ENCODE data around the gene CDH5.

CDH5 gene

DNA sequence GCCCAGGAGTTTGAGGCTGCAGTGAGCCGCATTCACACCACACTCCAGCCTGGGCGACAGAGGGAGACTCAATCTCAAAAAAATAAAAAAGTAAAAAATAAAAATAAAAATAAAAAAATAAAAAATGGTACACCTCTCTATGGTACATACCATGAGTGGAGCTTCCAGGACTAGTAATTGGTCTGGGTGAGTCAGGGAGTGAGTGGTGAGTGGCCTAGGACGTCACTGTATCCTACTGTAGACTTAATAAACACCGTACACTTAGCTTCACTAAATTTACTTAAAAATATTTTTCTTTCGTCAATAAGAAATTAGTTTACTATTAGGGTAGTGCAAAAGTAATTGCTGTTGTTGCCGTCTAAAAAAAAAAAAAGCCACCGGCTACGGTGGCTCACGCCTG, 9.0 kb downstream of the CDH5 start:
- no peak for DNase-seq

DNA sequence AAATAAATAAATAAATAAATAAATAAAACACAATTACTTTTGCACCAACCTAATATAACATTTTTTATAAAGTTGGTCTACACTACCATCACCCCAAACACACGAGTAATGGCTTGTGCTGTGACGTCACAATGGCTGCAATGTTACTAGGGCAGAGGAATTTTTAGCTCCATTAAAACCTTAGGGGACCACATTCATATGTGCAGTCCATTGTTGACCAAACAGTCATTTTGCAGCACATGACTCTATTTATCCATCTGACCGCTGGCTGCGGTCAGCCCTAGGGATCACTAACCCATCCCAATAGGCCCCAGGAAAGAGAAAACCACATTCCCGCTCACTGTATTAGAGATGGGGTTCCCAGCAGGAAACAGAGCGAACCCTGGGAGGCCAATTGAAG, 9.6 kb downstream of the CDH5 start:
- no peak for DNase-seq

DNA sequence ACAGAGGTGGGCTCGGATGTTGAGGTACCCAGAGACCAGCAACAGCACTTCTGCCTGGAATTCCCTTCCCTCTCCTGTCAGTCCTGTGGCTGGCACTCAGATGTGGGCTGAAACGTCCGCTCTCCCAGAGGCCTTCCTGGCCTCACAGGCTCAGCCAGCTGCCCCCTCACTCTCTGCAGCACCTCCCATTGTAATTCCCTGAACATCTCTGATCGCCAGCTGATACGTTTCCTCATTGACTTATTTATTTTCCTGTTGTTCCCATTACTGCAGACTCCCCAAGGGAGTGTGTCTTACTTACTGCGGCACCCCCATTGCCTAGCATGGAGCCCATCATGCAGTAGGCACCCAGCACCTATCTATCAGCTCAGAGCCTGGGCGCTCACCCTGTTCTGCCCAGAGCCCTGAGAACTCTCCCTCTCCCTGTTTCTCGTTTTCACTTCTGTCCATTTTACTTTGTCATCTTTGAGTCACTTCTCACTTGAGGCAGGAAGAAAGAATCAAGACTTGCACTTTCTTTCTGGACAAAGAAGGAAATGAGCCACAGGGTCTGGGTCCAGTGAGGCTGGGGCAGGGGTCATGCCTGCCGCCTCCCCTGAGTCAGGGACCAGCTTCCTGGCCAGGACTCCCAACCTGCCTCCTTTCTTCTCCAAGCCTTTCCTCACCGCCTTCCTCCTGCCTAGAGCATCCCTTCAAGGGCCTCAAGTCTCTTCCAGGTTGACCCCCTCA, 10.2 kb downstream of the CDH5 start:
- DNase-seq, result no peak

DNA sequence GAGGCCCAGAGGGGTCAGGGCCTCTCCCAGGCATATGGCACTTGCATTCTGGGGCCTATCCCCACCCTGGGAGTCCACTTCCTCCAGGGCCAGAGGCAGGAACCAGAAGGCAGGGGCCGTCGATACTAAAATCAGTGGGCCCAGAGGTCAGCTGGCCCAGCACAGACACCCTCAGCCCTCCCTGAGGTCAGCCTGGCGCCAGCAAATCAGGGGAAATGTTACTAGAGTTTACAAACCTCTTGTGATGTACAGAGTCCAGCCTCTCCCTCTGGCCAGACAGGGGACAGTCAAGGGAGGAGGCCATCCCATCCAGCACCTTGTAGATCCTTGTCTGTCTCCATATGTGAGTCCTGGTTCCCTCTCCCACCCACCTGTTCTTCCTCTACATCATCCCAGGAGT, 10.8 kb downstream of the CDH5 start:
- no peak for DNase-seq

DNA sequence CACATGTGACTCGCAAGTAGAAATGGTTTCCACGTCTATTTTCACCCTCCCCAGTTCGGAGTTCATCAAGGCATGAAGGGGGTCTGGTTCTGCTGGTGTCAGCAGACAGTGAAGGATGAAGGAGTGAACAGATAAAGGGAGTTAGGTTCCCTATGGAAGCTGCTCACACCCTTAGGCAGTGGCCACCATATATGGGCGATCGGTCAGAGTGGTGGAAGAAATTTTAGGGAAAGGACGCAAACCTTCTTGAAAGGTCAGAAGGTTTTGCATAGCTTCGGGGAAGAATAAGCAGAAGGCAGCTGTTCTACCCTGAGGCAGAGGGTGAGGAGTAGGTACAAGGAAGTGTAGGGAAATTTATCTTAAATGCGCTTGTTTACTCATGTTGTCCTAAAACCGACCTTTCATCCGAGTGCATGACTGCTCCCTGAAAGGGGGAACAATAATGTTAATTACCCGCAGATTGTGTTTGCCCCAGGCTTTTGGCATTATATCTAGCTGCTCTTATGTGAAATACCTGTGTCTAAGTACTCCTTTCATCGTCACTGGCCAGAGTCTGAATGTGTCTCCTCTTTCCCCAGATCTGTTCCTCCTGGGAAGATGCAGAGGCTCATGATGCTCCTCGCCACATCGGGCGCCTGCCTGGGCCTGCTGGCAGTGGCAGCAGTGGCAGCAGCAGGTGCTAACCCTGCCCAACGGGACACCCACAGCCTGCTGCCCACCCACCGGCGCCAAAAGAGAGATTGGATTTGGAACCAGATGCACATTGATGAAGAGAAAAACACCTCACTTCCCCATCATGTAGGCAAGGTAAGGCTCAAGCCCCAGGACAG, 12.5 kb downstream of the CDH5 start:
- no peak for DNase-seq

DNA sequence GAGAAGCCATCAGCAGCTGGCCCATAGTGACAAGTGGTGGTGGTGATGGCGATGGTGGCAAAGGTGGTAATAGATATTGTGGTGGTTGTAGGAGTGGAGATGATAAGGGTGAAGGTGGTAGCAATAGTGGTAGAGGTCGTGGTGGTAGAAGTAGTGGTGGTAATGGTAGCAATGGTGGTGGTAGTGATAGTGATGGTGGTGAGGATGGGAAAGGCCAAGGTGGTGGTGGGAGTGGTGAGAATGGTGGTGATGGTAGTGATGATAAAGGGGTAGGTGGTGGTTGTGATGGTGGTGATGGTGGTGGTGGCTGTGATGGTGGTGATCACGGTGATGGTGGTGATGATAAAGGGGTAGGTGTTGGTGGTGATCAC, 13.1 kb downstream of the CDH5 start:
- DNase-seq, result no peak

DNA sequence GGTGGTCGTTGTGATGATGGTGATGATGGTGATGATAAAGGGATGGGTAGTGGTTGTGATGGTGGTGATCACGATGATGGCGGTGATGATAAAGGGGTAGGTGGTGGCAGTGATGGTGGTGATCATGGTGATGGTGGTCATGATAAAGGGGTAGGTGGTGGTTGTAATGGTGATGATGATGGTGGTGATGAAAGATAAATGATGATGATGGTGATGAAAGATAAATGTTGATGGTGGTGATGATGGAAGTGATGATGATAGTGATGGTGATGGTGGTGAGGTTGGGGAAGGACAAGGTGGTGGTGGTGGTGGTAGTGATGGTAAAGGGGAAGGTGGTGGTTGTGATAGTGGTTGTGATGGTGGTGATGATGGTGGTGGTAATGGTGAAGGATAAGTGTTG, 13.9 kb downstream of the CDH5 start:
- DNase-seq, result no peak

DNA sequence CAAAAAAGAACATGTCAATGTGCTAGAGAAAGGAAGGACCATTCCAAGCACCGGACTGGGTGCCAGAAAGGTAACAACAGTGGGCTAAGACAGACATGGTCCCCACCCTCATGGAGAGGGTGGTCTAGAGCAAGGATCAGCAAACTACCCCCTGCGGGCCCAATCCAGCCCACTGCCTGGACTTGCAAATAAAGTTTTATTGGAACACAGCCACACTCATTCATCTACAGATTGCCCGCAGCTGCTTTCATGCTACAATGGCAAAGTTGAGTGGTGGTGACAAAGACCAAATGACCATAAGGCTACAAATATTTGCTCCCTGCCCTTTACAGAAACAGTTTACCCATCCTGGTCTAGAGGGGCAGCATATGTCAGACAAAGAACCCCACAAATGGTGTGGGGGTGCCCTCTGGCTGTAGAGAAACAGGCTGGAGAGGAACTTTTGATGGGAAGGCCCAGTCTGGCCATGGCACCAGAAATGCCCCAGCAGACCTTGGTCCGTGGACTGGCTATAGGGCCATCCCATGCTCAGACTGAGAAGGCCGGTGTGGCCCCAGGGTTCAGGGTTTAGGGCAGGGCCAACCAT, 15.2 kb downstream of the CDH5 start:
- no peak for DNase-seq

DNA sequence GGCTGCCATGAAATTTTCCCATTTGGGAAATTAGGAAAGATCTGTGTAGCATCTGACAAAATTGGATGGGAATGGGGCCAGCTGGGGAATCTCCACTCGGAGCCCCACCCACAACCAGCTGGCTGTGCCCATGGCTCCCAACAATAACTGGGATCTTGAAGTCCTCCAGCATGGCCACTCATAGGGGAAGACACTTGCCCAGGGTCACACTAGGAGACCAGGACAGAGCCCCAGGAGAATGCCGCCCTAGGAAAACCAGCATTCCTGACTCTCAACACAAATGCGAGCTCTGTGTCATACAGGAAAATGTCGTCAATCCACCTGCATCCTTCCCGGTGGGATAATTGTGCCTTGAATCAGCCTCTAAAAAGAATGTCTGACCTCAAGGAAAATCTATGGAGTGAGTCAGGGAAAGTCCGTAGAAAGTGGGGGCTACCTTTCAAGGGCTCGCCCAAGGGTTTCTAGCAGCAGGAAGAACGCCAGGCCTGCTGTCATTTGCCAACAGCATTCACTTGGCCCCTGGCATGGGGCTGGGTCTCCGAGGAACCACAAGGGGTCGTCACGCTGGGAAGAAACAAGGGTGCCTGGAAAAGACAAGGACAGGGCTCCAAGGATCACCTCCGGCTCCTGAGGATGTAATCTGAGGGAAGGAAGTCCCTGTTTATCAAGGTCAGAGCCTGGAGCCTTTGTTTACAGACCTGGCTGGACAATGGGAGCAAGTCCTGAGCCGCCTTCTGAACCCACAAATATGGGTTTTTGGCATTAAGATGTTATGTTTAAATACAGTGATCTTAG, 15.9 kb downstream of the CDH5 start:
- DNase-seq, result peak; percentile 89

DNA sequence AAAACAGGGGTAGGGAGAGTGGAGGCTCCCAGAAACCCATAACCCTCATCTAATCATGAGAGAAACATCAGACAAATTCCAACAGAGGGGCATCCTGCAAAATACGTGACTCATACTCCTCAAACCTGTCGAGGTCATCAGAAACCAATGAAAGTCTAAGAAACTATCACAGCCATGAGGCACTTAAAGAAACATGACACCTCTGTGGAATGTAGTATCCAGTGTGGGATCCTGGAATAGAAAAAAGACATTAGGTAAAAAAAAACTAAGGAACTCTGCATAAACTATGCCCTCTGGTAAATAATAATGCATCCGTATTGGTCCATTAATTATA, 16.4 kb downstream of the CDH5 start:
- DNase-seq, result peak; percentile 87

DNA sequence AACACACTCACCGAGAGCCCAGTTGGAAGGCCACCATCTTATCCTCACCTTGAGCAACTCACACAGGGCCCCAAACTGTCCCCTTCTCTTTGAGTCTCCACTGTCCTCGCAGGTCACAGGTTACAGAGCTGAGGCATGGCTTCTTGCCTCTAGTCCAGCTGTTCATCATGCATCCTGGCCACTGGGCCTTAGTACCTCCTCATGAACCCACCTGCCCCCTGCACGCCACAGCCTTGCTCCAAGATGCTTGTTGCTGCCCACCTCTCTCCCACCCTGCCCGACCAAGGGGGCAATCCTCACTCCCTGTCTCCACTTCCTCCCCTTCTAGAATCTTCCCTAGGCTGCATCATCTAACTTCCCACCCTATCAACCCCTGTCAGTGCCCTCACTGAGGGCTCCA, 17.1 kb downstream of the CDH5 start:
- no peak for DNase-seq

DNA sequence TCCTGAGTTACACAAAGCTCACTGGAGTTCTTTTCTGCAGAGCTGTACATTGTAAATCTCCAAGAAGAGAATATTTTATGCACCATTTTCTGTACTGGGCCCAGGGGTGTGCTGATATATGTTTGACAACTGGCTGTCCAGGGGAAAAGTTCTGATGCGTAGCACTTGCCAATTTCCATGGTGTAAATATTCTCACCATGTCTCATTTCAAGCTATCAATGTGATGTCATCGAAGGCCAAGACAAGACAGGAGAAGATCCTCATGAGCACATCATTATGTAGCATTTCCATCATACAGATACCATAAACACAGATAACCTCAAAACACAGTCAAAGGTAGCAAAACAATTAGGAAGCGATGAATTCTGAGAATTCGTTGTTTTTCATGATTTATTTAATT, 18.9 kb downstream of the CDH5 start:
- DNase-seq, result no peak

DNA sequence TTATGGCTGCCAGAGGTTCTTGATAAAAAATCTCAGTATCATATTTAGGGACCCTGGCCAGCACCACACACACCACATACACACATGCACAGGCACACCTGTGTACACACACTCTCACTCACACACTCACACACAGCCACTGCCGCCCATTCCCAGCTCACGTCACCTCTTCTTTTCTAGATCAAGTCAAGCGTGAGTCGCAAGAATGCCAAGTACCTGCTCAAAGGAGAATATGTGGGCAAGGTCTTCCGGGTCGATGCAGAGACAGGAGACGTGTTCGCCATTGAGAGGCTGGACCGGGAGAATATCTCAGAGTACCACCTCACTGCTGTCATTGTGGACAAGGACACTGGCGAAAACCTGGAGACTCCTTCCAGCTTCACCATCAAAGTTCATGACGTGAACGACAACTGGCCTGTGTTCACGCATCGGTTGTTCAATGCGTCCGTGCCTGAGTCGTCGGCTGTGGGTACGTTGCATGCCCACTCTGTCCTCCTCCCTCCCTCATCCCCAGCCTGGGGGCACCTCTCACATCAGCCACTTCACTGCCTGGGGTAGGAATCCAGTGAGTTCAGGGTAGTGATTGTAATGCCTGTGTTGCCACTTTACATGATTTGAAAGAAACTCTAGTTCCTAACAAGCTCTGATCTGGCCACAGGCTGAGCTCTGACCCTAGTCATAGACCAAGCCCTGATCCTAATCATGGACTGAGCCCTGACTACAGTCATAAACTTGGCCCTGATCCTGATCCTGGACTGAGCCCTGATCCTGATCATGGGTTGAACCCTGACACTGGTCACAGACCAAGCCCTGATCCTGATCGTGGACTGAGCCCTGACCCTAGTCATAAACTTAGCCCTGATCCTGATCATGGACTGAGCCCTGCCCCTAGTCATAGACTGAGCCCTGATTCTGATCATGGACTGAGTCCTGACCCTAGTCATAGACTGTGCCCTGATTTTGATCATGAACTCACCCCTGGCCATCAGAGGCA, 20.4 kb downstream of the CDH5 start:
- DNase-seq, result no peak

DNA sequence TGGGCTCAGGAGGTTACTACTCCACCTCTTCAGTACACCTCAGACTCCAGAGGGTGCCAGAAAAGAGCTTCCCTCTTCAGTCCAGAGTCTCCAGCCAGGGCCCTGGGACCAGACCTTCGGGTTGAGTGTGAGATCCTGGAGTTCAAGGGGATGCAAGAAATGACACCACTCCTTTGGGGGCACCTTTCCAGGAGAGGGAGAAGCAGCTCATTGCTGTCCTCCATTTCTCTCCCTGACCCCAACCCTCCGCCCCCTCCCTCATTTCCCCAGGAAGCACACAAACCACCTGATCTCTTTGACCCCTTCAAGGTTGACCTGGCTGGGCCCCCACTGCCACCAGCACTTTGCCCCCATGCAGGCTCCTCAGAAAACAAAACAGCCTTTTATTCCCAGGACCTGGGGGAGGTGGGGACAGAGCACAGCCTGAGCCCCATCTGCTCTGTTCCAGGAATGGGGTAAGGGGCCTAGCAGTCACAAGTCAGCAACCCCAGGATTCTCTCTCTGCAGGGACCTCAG, 21.4 kb downstream of the CDH5 start:
- DNase-seq, result no peak

DNA sequence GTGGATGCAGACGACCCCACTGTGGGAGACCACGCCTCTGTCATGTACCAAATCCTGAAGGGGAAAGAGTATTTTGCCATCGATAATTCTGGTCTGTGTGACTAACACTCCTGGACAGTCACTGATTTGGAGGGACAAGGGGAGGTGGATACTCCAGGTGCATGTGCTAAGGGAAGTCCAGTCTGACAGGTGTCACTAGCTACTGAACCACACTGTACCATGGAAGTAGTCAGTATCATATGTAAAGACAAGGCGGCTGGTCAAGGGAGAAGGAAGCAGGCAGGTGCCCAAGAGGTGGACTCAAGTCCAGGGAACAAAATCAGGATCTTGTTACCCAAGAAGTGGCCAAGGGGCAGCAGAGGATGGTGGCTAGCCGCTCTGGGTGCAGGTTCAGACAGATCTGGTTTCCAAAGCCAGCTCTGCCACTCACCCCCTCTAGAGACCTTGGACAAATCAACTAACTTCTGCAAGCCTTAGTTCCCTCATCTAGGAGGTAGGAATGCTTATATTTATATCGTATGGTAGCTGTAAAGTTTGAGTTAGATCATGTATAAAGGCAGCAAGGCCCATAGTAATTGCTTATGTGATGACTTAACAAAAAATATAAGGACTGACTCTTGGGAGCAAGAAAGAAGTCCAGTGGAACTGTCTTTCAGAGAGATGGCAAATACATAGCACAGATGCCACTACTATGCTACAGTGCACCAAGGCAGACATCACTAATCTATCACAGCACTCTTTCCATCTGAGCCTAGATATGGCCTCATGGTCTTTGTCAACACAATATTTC, 22.1 kb downstream of the CDH5 start:
- DNase-seq, result no peak

DNA sequence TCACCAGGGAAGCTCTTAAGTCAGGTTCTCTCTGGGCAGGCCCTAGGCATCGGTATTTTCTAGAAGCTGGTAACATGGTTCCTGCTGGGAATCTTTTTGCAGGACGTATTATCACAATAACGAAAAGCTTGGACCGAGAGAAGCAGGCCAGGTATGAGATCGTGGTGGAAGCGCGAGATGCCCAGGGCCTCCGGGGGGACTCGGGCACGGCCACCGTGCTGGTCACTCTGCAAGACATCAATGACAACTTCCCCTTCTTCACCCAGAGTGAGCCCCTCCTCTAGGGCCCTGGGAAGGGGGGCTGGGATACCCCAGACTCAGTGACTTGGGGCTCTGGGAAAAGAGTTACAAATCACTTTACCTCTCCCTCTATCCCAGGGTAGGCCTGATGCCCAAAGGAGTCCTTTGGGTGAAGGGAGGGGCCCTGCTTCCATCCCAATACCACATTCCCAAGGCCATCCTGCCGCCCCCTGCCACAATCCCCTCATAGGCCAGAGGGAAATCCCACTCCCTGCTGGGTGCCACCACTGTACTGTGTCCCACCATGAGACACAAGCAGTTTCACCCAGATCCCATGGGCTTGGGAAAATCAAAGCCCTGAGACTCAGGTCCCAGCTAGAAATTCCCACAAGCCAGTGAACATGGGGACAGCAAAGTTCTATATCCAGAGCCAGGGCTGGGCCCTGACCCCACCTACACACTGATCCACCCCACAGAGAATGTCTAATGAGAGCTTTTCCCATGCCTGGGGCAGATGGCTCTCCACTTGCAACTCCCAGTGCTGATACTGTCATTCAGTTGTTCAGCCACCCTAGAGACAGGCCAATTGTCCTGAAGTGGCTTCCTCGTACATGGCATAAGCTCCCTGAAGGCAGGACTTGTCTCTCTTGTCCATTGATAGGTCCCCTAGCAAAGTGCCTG, 23.0 kb downstream of the CDH5 start:
- DNase-seq, result no peak

DNA sequence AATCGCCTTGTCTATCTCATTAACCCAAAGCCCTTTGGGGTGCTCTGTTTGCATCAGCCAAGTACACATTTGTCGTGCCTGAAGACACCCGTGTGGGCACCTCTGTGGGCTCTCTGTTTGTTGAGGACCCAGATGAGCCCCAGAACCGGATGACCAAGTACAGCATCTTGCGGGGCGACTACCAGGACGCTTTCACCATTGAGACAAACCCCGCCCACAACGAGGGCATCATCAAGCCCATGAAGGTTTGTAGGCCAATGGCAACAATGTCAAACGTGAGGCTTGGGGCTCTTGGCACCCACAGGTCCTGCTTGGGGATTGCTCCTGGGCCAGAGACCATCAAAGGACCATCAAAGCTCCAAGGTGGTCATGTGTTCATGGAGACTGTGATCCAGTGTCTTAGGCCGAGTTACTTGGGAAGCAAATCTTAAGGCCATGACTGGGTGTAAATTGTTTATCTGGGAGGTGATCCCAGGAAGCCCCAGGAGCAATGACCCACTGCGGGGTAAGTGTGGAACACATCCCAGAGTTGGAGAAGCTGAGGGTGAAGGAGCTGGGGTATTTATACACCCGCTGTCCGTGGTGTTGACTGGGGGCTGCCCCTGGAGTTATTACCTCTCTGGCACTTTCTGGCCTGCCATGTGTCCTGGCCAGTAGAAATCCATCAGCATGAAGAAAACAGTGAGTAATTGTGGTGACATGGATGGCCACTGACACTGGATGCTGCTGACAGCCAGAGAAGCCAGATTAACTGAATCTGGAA, 24.0 kb downstream of the CDH5 start:
- no peak for DNase-seq

DNA sequence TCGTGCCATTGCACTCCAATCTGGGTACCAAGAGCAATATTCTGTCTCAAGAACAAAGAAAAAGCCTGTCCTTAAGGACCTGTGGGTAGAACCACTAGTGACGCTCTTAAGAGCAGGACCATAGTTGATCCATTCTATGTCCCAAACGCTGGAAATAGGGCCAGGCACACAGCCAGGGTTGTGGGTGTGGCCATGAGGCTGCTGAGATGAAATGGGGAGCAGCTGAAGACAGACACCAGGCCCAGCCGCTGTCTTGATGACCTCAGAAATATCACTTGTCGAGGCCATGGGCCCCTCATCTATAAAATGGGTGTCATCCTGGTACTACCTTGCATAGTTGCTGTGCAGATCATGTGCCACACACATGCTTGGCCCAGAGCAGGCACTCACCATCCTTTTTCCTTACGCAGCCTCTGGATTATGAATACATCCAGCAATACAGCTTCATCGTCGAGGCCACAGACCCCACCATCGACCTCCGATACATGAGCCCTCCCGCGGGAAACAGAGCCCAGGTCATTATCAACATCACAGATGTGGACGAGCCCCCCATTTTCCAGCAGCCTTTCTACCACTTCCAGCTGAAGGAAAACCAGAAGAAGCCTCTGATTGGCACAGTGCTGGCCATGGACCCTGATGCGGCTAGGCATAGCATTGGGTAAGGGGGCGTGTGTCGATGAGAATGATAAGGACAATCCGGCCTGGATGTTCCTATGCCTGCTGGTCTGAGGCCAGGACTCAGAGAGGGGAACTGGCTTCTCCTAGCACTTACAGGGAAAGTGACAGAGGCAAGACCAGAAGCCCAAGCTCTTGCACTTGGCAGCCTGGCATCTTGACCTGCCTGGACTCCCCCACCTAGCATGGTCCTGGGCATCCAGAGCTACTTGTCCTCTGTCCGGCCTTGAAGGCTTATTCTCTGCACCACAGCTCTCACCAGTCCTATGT, 25.5 kb downstream of the CDH5 start:
- no peak for DNase-seq

All from fibroblast of skin of right quadriceps (primary cell).